Osteoblast (primary cell): Measurements from ENCODE around the gene GCNT1. TPM values are rescaled to one million over a fixed set of nuclear protein-coding genes. Genes with fewer than 3 reads are reported as not detected.

Experiments
- DNase-seq: peaks from one replicate; pipeline ENCODE4 v3.0.0; 2011; ENCODE audit warnings: low spot score, mixed read lengths; ENCODE audit not compliant: insufficient read length; ENCODE audit errors: missing footprints
- H2AFZ ChIP-seq: 2 replicates; pipeline ENCODE4 v1.6.0; 2011; ENCODE audit warnings: mild to moderate bottlenecking, low read length
- H3K27ac ChIP-seq: 2 replicates; pipeline ENCODE4 v1.5.1; 2011; ENCODE audit warnings: mild to moderate bottlenecking, low read depth, low read length, moderate library complexity
- H3K27me3 ChIP-seq: 2 replicates; pipeline ENCODE4 v1.6.0; 2012; ENCODE audit warnings: mild to moderate bottlenecking, control low read depth, inconsistent platforms, low read length, moderate library complexity; ENCODE audit not compliant: insufficient read depth
- H3K36me3 ChIP-seq: 2 replicates; pipeline ENCODE4 v1.5.1; 2011; ENCODE audit warnings: mild to moderate bottlenecking, low read length, control low read depth, moderate library complexity; ENCODE audit not compliant: insufficient read depth
- H3K4me1 ChIP-seq: 2 replicates; pipeline ENCODE4 v1.5.1; 2011; ENCODE audit warnings: mild to moderate bottlenecking, low read length, control low read depth, moderate library complexity; ENCODE audit not compliant: insufficient read depth
- H3K4me2 ChIP-seq: 2 replicates; pipeline ENCODE4 v1.6.0; 2011; ENCODE audit warnings: mild to moderate bottlenecking, low read length; ENCODE audit not compliant: insufficient read depth
- H3K4me3 ChIP-seq: fragments of 200-600 bp; sonication (generic); 3 replicates; pipeline ENCODE4 v1.5.1; 2012; ENCODE audit warnings: mild to moderate bottlenecking, low read length, inconsistent platforms; ENCODE audit not compliant: insufficient read depth
- H3K79me2 ChIP-seq: 2 replicates; pipeline ENCODE4 v1.6.0; 2012; ENCODE audit warnings: mild to moderate bottlenecking, low read length, control low read depth, inconsistent platforms; ENCODE audit not compliant: insufficient read depth
- H3K9me3 ChIP-seq: 2 replicates; pipeline ENCODE4 v1.5.1; 2011; ENCODE audit warnings: low read depth, low read length, control low read depth
- H4K20me1 ChIP-seq: 2 replicates; pipeline ENCODE4 v1.6.0; 2012; ENCODE audit warnings: mild to moderate bottlenecking, low read length, control low read depth; ENCODE audit not compliant: insufficient read depth
- CTCF ChIP-seq: IDR thresholded peaks from 2 replicates; pipeline ENCODE4 v1.5.1; 2011; ENCODE audit warnings: mild to moderate bottlenecking, low read depth, low read length, moderate library complexity; ENCODE audit errors: extremely low read depth
- total RNA-seq: library from RNA; depleted of rRNA; stranded (reverse); fragments of >200 nt; gene quantifications from 2 replicates; pipeline ENCODE4 v1.2.3, GENCODE V29; 2012

The GCNT1 gene
- total RNA-seq: 78.4 and 109 TPM in 2 replicates

GRCh38 chr9:76458903-76459693 is at the start of gene GCNT1:
Gene GCNT1, plus strand, starts transcription at chr9:76459182. Its CDS starts 43,200 bp downstream, at chr9:76502382.
- peak within 1 kb of the TSS; percentile 97 for H3K4me2 ChIP-seq
- peak; percentile 12 for TF ChIP-seq CTCF
- H3K4me1 ChIP-seq: peaks cover 30% of the 10 kb centered on the region
- peaks cover 28% of the 10 kb centered on the region for H3K36me3 ChIP-seq
- H2AFZ ChIP-seq: peak within 1 kb of the TSS; percentile 84
- peaks cover 50% of the 10 kb centered on the region for H3K79me2 ChIP-seq
- H3K9me3 ChIP-seq: no peaks in the 10 kb centered on the region
- H3K27ac ChIP-seq: peak within 1 kb of the TSS; percentile 77
- no peaks in the 10 kb centered on the region for H3K27me3 ChIP-seq
- H4K20me1 ChIP-seq: peaks cover 14% of the 10 kb centered on the region
- peak; percentile 97 for DNase-seq
- H3K4me3 ChIP-seq: peak within 1 kb of the TSS; percentile 99

- no peak for DNase-seq
- H3K4me3 ChIP-seq: no peak overlapping the region
- no peak for TF ChIP-seq CTCF
- no peaks in the 10 kb centered on the region for H3K79me2 ChIP-seq
- peak overlapping the region; percentile 80 for H2AFZ ChIP-seq
- H3K9me3 ChIP-seq: no peaks in the 10 kb centered on the region
- no peaks in the 10 kb centered on the region for H4K20me1 ChIP-seq
- no peaks in the 10 kb centered on the region for H3K27me3 ChIP-seq
- no peaks in the 10 kb centered on the region for H3K36me3 ChIP-seq
- peak overlapping the region; percentile 0 for H3K27ac ChIP-seq
- peaks cover 16% of the 10 kb centered on the region for H3K4me1 ChIP-seq
- H3K4me2 ChIP-seq: no peak overlapping the region
These were observed 46.3 kb upstream of the GCNT1 start for GRCh38 chr9:76412638-76413037.

GRCh38 chr9:76413658-76414057 is 45.3 kb upstream of the GCNT1 start:
- H3K4me2 ChIP-seq: no peak overlapping the region
- H3K9me3 ChIP-seq: no peaks in the 10 kb centered on the region
- peaks cover 16% of the 10 kb centered on the region for H3K4me1 ChIP-seq
- no peaks in the 10 kb centered on the region for H3K79me2 ChIP-seq
- no peak overlapping the region for H3K4me3 ChIP-seq
- H3K27me3 ChIP-seq: no peaks in the 10 kb centered on the region
- DNase-seq: no peak
- no peaks in the 10 kb centered on the region for H3K36me3 ChIP-seq
- H2AFZ ChIP-seq: no peak overlapping the region
- H3K27ac ChIP-seq: no peak overlapping the region
- no peaks in the 10 kb centered on the region for H4K20me1 ChIP-seq
- no peak for TF ChIP-seq CTCF

GRCh38 chr9:76414661-76415060 is 44.3 kb upstream of the GCNT1 start:
- peak overlapping the region; percentile 56 for H3K27ac ChIP-seq
- H3K4me1 ChIP-seq: peaks cover 16% of the 10 kb centered on the region
- H3K36me3 ChIP-seq: no peaks in the 10 kb centered on the region
- H3K9me3 ChIP-seq: no peaks in the 10 kb centered on the region
- no peaks in the 10 kb centered on the region for H4K20me1 ChIP-seq
- H3K4me2 ChIP-seq: peak overlapping the region; percentile 1
- no peak overlapping the region for H3K4me3 ChIP-seq
- H3K79me2 ChIP-seq: no peaks in the 10 kb centered on the region
- no peaks in the 10 kb centered on the region for H3K27me3 ChIP-seq
- peak overlapping the region; percentile 84 for H2AFZ ChIP-seq
- DNase-seq: no peak
- no peak for TF ChIP-seq CTCF
